ENCODE data around the gene GALM.

DNA sequence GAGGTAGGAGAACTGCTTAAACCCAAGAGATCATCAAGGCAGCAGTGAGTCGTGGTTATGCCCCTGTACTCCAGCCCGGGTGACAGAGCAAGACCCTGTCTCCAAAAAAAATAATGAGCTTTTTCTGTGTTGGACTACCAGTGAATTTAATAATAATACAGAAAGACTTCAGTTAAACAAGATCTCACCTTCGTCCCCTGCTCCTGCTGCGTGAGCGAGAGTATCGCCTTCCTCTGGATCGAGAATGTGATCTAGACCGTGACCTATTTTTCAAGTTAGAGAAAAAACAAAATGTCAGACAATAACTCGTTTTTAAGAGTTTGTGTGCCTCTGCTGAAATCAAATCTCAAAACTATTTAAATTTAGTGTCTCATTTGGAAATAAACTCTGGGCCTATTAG, 82.5 kb downstream of the GALM start:
- TF ChIP-seq, protein P1, sequence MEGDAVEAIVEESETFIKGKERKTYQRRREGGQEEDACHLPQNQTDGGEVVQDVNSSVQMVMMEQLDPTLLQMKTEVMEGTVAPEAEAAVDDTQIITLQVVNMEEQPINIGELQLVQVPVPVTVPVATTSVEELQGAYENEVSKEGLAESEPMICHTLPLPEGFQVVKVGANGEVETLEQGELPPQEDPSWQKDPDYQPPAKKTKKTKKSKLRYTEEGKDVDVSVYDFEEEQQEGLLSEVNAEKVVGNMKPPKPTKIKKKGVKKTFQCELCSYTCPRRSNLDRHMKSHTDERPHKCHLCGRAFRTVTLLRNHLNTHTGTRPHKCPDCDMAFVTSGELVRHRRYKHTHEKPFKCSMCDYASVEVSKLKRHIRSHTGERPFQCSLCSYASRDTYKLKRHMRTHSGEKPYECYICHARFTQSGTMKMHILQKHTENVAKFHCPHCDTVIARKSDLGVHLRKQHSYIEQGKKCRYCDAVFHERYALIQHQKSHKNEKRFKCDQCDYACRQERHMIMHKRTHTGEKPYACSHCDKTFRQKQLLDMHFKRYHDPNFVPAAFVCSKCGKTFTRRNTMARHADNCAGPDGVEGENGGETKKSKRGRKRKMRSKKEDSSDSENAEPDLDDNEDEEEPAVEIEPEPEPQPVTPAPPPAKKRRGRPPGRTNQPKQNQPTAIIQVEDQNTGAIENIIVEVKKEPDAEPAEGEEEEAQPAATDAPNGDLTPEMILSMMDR (optimal IDR thresholded peaks at IDR 0.05 in 1 of 3, IDR thresholded peaks at IDR 0.05 in 1 of 3, conservative IDR thresholded peaks at IDR 0.05 in 1 of 3; ENCODE audit: extremely low read depth in 1 of 3, insufficient read depth in 2 of 3, low read length in 3 of 3): no peak
- TF ChIP-seq EZH2 (IDR thresholded peaks at IDR 0.05; ENCODE audit: low read length): no peak
